GM12878 (cell line): ENCODE measurements around the gene DNMT3A. TPM values are rescaled to one million over a fixed set of nuclear protein-coding genes. Genes with fewer than 3 reads are reported as not detected.

Experiments used
- ATAC-seq: fragments of 200-7000 bp; cut with Tn5 transposase; 3 replicates; pipeline ENCODE4 v1.9.1; 2020; ENCODE audit warnings: mild to moderate bottlenecking, moderate library complexity
- BruUV-seq: library from RNA; stranded (reverse); fragments of 400-500 nt; replicated peaks from 2 replicates; lab custom pipeline; 2021; lab: Mats Ljungman, UMichigan
- CTCF ChIA-PET: fragments of 300-600 bp; sonication (Branson Sonifier 250); formaldehyde crosslinking; extraction: SDS; loops from one replicate; lab custom pipeline; 2021; ENCODE audit warnings: inconsistent platforms; lab: Yijun Ruan, JAX
- POLR2A ChIA-PET: fragments of 350-600 bp; formaldehyde crosslinking; extraction: SDS; loops from one replicate; lab custom pipeline; 2021; ENCODE audit warnings: inconsistent platforms; lab: Charles Lee
- RAD21 ChIA-PET: fragments of 300-600 bp; sonication (Branson Sonifier 250); formaldehyde crosslinking; loops from one replicate; lab custom pipeline; 2023; ENCODE audit warnings: antibody characterized with exemption; ENCODE audit not compliant: unreplicated experiment; lab: Charles Lee
- SMC1A ChIA-PET: fragments of 300-600 bp; sonication (Branson Sonifier 250); formaldehyde crosslinking; loops from one replicate; lab custom pipeline; 2023; ENCODE audit not compliant: unreplicated experiment, uncharacterized antibody; lab: Charles Lee
- DNase-seq: peaks from one replicate; pipeline ENCODE4 v3.0.0-alpha.2; 2011; ENCODE audit warnings: low read depth, low spot score
- FAIRE-seq: peaks from 3 replicates; lab custom pipeline; 2011; peaks lifted over from hg19 to GRCh38; lab: Jason Lieb, UNC
- H2AFZ ChIP-seq: 2 replicates; pipeline ENCODE4 v1.6.0; 2011; ENCODE audit warnings: low read depth, low read length, control low read depth; ENCODE audit not compliant: control insufficient read depth
- H3K27ac ChIP-seq: 2 replicates; pipeline ENCODE4 v1.5.1; 2011; ENCODE audit warnings: control low read depth; ENCODE audit not compliant: control insufficient read depth, insufficient read depth
- H3K27me3 ChIP-seq, 2 experiments: replicated peaks in 1 of 2; 2 replicates each; pipeline versions ENCODE4 v1.6.0 to v1.6.1; 2011; ENCODE audit warnings: low read length in 1 of 2; ENCODE audit not compliant: control insufficient read depth in 2 of 2, insufficient read depth in 2 of 2
- H3K36me3 ChIP-seq, 2 experiments: 2 replicates each; pipeline ENCODE4 v1.5.1; 2011; ENCODE audit warnings: low read length in 1 of 2; ENCODE audit not compliant: control insufficient read depth in 2 of 2, insufficient read depth in 2 of 2
- H3K4me1 ChIP-seq: 2 replicates; pipeline ENCODE4 v1.6.1; 2011; ENCODE audit warnings: mild to moderate bottlenecking, low read length, moderate library complexity, mixed read lengths; ENCODE audit not compliant: control insufficient read depth, insufficient read depth
- H3K4me2 ChIP-seq: 2 replicates; pipeline ENCODE4 v1.6.0; 2011; ENCODE audit warnings: control low read depth; ENCODE audit not compliant: control insufficient read depth, insufficient read depth
- H3K4me3 ChIP-seq: fragments of 200-600 bp; sonication (generic); 2 replicates; pipeline ENCODE4 v1.5.1; 2016
- H3K79me2 ChIP-seq: 2 replicates; pipeline ENCODE4 v1.6.0; 2011; ENCODE audit warnings: low read length; ENCODE audit not compliant: control insufficient read depth, insufficient read depth
- H3K9ac ChIP-seq: 2 replicates; pipeline ENCODE4 v1.8.0; 2011; ENCODE audit warnings: low read length, control low read depth, mixed read lengths; ENCODE audit not compliant: control insufficient read depth, insufficient read depth
- H3K9me3 ChIP-seq: replicated peaks from 3 replicates; pipeline ENCODE4 v1.5.1; 2011; ENCODE audit warnings: mild to moderate bottlenecking, low read length; ENCODE audit not compliant: control insufficient read depth, insufficient read depth
- H4K20me1 ChIP-seq: 2 replicates; pipeline ENCODE4 v1.6.0; 2011; ENCODE audit not compliant: control insufficient read depth, insufficient read depth
- BACH1 ChIP-seq: fragments of 450-650 bp; IDR thresholded peaks from 2 replicates; pipeline ENCODE4 v1.6.1; 2017; ENCODE audit warnings: mild to moderate bottlenecking, borderline replicate concordance
- PML ChIP-seq: IDR thresholded peaks from 2 replicates; pipeline ENCODE4 v1.6.1; 2012; ENCODE audit warnings: low read length, inconsistent platforms
- TCF3 ChIP-seq: IDR thresholded peaks from 2 replicates; pipeline ENCODE4 v1.6.1; 2012; ENCODE audit warnings: low read depth, mild to moderate bottlenecking, low read length, borderline replicate concordance; ENCODE audit not compliant: insufficient read depth
- WGBS: methylation state at CpG from one replicate; pipeline ENCODE4 v1.1.6; 2016; ENCODE audit warnings: low lambda C conversion rate; ENCODE audit not compliant: insufficient replicate concordance, insufficient coverage; ENCODE audit errors: missing lambda C conversion rate; 5-methylcytosine and 5-hydroxymethylcytosine counted together
- in situ Hi-C: fragments of 300-500 bp; cut with MboI; formaldehyde crosslinking; loops from 9 replicates; pipeline ENCODE4 v1.14.3; 2018; ENCODE audit warnings: mixed read lengths
- intact Hi-C: fragments of 100-400 bp; cut with micrococcal nuclease; formaldehyde crosslinking; loops from one replicate; pipeline ENCODE4 v1.14.2; 2022; ENCODE audit not compliant: unreplicated experiment
- polyA plus RNA-seq, 11 experiments: library from polyadenylated mRNA; depleted of rRNA in 4 of 11; unstranded in 6 of 11; stranded (reverse) in 5 of 11; fragments of >200 nt; fragmentation: Nextera tagmentation in 4 of 11; fragmentation: Illumina TruSeq in 1 of 11; extraction: Ambion mirVana in 4 of 11; extraction: Trizol in 1 of 11; gene quantifications; 1 replicate in 1 of 11; 2 replicates in 10 of 11; pipeline versions ENCODE4 v1.2.1 to v1.2.3, GENCODE V29; 2011 to 2016; ENCODE audit warnings: inconsistent platforms in 2 of 11, missing spikeins in 2 of 11, low read depth in 1 of 11
- total RNA-seq, 4 experiments: library from RNA; depleted of rRNA in 3 of 4; stranded (reverse); fragments of >200 nt in 3 of 4; fragmentation: Illumina TruSeq in 1 of 4; extraction: Trizol in 1 of 4; gene quantifications; 2 replicates each; pipeline versions ENCODE4 v1.2.1 to v1.2.3, GENCODE V29; 2013 to 2021

Gene DNMT3A
- total and polyA plus RNA-seq, 10 of the 15 experiments (the other 5 are each of a cell fraction or from before 2014, with no cell fraction given) = 7.4 to 51.6 (median 17.4) TPM

DNA sequence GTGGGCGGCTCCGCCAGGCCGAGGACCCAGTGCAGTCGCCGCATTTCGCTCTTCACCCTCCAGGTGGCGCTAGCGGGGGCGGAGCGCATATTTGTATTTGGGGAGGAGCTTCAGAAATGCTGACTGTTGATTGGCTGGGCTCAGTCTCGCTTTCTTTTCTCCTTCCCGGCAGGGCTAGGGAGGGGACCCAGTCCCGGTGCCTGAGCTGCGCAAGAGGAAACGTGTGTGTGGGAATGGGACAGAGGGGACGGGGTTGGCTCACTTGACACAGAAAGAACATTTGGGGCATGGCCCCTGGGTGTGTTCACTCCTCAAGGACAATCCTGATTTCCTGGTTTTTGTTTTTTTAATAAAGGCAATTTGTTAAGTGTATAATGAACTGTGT lies 20.3 kb upstream of the DNMT3A start (continued):
- peak; percentile 46; the same call in 1 of the 2 replicates for TF ChIP-seq TCF3

DNA sequence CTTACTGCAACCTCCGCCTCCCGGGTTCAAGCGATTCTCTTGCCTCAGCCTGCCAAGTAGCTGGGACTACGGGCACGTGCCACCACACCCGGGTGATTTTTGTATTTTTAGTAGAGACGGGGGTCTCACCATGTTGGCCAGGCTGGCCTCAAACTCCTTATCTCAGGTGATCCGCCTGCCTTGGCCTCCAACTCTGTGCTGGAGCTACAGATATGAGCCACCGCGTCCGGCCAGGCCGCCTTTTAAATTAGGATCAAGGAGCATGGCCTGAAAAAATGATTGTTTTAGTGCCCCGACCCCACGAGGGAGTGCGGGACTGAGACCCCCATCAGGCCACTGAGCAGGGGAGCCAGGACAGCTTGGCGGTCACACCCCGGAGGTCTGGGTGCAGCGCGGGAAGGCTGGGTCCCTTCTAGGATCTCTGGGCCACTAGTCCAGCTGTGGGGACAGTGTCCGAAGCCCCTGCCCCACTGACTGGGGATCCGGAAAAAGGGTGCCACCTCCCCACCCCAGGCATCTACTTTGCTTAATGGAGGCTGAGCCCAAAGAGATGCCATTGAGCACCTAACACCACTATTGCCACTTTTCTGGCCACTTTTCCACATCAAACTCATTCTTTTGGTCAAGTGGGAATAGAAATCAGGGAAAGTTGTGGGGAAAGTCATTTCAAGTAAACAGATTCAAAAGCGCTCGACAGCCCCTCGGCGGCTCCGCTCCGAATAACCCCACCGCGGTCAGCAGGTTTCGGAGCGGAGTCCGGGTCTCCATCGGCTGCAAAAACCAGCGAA lies 19.7 kb upstream of the DNMT3A start:
- ChIA-PET POLR2A (interaction anchor here (0.7 to 3.2 kb wide), 23 partner anchors 9 to 157 kb away, joined by 3 to 40 read pairs (median 5); no protein-coding TSS in a partner anchor), CTCF (interaction anchor here (0.6 to 8.6 kb wide), 52 partner anchors 8 to 1722 kb away, joined by 3 to 126 read pairs (median 5); partner anchors contain the start of genes DNMT3A, DTNB and POMC), RAD21 (interaction anchor here (0.9 to 2.6 kb wide), 30 partner anchors 8 to 386 kb away, joined by 3 to 59 read pairs (median 6); no protein-coding TSS in a partner anchor), SMC1A (interaction anchor here (1.0 to 3.1 kb wide), 26 partner anchors 8 to 241 kb away, joined by 3 to 39 read pairs (median 6); partner anchors contain the start of gene DNMT3A)
- Histone ChIP-seq H2AFZ (peak overlapping the region; percentile 75), H3K4me2 (peak overlapping the region; percentile 97), H3K4me3 (no peak overlapping the region), H3K79me2 (no peaks in the 10 kb centered on the region), H3K36me3 (no peaks in the 10 kb centered on the region), H3K27me3 (no peaks in the 10 kb centered on the region), H3K9me3 (no peaks in the 10 kb centered on the region), H3K27ac (no peak overlapping the region), H4K20me1 (no peaks in the 10 kb centered on the region), H3K4me1 (peaks cover 12% of the 10 kb centered on the region), H3K9ac (peak overlapping the region; percentile 42; the same call in 1 of the 2 replicates)
- no TSS peak for BruUV-seq
- TF ChIP-seq PML (no peak), BACH1 (0 out of 2 replicates have a peak, but pooled peaks have one; percentile 22)
- FAIRE-seq (no peak), ATAC-seq (no peak), DNase-seq (no peak)
- in situ Hi-C loops = no loop called here
- intact Hi-C loops = loop anchor here (1.0 to 2.0 kb wide), 5 partner anchors 15 to 206 kb away; no protein-coding TSS in a partner anchor
- WGBS = 49% methylated on average over 34 of the region's 34 CpGs
